ENCODE data around the gene POLR2B.
"Not testable (repeated sequence)": the region's sequence is repeated elsewhere in the genome, so short reads cannot be mapped to it uniquely, and the experiment has no call there.

Gene POLR2B

DNA sequence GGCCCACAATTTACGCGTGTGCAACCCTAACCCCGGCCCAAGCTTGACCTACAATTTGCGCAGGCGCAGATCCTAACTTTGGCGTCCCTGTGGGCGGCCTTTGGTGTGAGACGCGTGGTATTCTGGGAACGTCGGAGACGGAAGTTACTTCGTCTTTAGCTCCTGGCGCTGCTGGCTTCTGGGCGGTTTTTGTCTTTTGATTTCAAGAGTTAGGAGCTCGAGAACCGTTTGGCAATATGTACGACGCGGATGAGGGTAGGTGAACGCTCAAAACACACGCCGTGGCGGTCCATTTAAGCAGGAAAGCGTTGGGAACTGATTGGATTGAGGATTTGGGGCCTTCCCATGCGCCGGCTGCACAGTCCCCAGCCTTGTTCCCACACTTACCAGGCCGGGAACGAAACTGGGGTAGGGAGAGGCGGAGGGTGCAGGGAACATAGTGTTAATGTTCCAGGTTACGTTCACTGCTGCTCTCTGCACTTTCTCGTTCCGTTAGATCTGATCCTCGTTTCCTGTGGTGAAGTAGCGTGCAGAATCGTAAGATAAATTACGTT, at the start of gene POLR2B:
TSS of gene POLR2B (plus strand) at position 147 of the 554 bp plus-strand sequence. CDS start at position 237, 90 bp downstream.
- DNase-seq (ENCODE audit: low read depth), result peak; percentile 75

DNA sequence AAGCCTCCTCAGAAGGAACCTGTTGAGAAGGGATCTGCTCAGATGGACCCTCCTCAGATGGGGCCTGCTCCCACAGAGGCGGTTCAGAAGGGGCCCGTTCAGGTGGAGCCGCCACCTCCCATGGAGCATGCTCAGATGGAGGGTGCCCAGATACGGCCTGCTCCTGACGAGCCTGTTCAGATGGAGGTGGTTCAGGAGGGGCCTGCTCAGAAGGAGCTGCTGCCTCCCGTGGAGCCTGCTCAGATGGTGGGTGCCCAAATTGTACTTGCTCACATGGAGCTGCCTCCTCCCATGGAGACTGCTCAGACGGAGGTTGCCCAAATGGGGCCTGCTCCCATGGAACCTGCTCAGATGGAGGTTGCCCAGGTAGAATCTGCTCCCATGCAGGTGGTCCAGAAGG, 48.1 kb upstream of the POLR2B start:
- DNase-seq (ENCODE audit: low read depth), result no peak

DNA sequence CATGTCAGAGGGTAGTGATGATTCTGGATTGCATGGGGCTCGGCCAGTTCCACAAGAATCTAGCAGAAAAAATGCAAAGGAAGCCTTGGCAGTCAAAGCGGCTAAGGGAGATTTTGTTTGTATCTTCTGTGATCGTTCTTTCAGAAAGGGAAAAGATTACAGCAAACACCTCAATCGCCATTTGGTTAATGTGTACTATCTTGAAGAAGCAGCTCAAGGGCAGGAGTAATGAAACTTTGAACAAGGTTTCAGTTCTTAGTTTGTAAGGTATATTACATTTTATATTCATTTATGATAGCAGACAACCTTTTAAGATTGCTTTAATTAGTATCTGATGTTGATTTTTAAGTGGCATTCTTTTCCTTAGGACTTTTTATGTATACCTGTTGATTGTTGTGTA, 46.8 kb upstream of the POLR2B start:
- no peak for DNase-seq (ENCODE audit: low read depth)

DNA sequence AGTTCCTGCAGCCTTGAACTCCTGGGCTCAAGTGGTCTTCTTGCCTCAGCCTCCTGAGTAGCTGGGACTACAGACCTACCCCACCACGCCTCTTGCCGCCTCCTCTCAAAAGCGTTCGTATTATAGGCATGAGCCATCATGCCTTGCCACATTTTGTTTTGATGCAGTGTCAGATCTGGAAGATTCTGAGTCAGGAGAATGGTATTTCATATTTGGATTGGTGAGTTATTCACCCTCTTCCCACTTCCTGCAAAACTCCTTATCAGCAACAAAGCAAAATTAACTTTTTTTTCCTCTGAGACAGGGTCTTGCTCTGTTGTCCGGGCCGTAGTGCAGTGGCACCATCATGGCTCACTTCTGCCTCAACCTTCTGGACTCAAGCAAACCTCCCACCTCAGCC, 41.4 kb upstream of the POLR2B start:
- DNase-seq (ENCODE audit: low read depth), result no peak

DNA sequence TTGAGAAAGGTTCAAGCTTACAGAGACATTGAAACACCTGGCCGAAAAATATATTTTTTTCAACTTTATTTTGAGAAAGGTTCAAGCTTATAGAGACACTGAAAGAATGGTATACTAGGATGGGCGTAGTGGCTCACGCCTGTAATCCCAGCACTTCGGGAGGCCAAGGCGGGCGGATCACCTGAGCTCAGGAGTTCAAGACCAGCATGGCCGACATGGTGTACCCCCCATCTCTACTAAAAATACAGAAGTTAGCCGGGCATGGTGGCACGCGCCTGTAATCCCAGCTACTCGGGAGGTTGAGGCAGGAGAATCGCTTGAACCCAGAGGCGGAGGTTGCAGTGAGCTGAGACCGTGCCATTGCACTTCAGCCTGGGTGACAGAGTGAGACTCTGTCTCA, 38.9 kb upstream of the POLR2B start:
- DNase-seq (ENCODE audit: low read depth), result not testable (repeated sequence)

DNA sequence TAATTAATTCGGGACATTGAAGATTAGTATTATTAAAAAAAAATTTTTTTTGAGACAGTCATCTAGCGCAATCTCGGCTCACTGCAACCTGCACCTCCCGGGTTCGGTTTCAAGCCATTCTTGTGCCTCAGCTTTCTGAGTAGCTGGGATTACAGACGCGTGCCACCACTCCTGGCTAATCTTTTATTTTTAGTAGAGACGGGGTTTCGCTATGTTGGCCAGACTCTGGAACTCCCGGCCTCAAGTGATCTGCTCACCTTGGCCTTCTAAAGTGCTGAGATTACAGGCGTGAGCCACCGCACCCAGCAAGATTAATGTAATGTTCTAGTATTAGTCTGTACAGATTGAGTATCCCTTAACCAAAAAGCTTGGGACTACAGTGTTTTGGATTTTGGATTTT, 38.3 kb upstream of the POLR2B start:
- no peak for DNase-seq (ENCODE audit: low read depth)

DNA sequence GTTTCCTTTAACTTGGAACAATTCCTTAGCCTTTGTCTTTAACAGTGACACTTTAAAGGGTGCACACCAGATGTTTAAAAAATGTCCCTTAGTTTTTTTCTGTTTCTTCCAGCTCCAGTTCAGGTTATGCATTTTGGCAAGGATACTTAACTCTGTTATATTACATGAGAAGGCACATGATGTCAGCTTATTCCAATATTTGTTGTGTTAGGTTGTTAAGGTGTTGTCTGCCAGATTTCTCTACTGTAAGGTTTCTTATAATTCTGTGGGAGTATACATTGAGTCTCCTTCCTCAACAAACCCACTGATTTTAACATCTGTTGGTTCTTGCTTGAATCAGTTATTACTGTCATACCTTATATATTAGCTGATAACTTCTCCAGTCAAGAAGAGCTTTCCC, 37.7 kb upstream of the POLR2B start:
- no peak for DNase-seq (ENCODE audit: low read depth)

DNA sequence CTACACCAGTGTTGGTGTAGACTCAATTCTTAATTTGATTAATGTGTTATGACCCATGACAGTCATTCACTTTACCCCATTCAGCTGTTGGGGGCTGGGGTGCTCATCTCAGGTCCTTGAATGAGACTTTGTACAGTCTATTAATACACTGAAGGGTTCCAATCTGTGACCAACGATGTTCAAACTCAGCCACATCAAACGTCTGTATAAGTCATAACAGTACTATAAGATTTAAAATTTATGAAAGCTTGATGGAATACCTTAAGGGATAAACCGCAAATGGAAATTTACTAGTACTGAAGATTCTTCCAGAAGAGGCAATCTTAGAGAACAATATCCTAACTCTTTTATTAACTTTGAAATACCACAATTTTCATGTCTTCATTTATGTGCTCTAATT, 37.3 kb upstream of the POLR2B start:
- no peak for DNase-seq (ENCODE audit: low read depth)

DNA sequence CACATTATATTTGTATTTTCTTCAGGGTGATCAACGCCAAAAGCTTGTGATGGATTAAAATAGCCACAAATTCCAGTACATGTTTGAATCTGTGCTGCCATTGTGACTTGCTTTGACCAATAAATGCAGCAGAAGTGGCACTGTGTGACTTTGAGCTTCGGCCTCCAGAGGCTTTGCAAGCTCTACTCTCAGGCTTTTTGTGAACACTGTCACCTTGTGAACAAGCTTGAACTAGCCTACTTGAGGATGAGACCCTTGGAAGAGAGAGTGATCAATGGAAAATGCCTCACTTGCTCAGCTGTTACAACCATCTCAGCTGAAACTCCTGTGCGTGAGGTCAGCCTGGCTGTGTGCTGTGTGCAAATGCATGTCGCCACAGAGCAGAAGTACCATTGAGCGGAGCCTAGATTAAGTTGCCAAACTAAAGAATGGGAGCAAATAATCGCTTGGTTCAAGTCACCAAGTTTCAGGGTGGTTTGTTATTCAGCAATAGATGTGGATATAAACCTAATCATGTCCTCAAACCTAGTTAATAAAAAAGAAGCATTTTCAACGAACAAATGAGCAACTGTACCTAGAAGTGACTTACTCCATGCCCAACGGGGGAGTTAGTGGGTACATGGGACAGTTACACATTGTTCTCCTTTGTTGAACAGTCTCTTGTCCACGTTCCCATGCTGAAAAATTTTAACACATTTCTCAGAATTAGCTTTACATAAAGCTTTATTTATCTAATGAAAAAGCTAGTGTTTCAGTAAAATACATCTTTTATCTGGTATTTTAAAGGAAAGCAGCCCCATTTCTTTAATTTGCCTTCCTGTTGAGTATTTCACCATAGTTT, 24.8 kb upstream of the POLR2B start:
- no peak for DNase-seq (ENCODE audit: low read depth)

DNA sequence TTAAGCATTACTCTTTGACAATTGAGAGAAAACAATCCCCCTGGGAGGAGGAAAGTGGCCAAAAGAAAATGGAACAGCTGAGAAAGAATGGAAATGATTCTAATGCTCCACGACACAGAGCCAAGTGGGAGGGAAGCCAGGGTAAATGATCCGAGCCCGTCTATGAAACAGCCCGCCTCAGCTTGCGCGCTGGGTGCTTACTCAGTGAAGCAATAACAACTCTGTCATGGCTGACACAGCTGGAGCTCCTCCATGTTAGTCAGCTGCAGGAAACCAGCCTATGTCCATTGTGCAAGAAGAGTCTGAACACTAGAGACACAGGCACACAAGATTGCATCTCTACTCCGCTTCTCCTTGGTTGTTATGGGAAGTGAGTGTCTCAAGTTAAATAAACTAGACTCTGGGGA, 20.6 kb upstream of the POLR2B start:
- no peak for DNase-seq (ENCODE audit: low read depth)

DNA sequence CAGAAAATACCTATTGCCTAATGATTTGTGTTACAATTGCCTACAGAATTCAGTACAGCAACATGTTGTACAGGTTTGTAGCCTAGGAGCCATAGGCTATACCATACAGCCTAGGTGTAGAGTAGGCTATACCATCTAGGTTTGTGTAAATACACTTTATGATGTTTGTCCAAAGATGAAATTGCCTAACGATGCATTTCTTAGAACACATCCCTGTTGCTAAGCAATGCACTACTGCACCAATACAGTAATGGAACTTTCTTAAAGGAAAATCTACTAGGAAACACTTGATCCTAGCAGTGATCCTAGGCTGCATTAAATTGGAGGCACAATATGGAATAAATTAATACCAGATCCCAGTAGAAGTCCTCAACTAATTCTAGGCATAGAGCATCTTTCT, 19.6 kb upstream of the POLR2B start:
- DNase-seq (ENCODE audit: low read depth), result no peak

DNA sequence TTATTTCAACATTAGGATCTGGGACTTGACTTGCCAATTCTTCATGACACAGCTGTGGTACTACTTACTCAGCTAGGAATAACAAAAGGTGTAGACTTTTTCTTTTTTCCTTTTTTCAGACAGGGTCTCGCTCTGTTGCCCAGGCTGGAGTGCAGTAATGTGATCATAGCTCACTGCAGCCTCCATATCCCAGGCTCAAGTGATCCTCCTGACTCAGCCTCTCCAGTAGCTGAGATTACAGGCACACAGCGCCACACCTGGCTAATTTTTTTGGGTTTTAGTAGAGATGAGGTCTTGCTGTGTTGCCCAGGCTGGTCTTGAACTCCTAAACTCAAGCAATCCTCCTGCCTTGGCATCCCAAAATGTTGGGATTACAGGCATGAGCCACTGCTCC, 17.6 kb upstream of the POLR2B start:
- DNase-seq (ENCODE audit: low read depth), result no peak

DNA sequence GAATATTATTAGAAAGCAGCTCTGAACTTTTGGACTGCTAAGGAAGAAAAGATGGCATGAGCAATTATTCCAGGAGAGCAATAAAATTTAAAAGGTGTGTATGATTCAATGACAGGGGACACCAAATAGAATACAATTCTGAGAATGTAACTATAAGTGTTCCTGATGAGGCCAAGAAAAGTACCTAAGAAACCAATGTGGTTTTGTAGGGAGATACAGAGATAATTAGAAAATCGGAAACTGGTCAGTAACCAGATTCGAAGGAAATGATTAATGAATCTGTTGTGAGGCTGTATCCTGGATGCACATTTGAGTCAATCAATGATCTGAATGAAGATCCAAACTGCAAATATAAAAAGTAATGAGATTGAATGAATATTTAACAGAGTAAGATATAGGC, 7.3 kb upstream of the POLR2B start:
- DNase-seq (ENCODE audit: low read depth), result no peak

DNA sequence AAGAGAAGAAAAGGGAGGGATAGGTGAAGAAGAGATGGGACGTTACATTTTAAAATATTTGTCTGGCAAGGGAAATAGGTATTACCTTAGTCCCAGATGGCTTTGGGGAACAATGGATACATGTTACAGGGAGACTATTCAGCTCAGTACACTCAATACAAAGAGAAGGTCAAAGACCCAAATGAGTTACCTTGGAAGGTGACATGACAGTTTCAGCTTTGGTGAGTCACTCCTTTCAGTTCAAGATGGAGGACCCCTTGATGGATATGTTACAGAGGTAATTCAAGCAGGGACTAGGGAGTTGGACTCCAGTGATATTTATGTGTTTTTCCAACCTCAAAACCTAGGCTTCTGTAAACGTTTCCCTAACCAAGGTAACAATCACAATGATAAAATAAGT, 6.3 kb upstream of the POLR2B start:
- no peak for DNase-seq (ENCODE audit: low read depth)

DNA sequence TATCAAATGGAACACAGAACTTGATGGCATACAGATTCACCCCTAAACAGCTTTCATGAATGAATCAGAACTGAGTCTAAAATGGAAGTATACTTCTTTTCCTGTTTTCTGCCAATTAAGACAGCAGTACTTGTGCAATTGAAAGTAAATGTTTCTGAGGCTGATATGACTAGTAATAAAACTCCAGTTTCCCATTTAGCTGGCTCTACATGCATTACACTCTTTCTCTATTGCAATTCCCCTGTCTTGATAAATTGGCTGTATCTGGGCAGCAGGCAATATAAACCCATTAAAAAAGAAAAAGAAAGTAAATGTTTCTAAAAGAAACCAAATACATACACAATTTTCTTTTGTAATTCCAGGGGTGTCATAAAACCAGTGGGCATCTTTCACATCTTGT, 5.9 kb upstream of the POLR2B start:
- no peak for DNase-seq (ENCODE audit: low read depth)

DNA sequence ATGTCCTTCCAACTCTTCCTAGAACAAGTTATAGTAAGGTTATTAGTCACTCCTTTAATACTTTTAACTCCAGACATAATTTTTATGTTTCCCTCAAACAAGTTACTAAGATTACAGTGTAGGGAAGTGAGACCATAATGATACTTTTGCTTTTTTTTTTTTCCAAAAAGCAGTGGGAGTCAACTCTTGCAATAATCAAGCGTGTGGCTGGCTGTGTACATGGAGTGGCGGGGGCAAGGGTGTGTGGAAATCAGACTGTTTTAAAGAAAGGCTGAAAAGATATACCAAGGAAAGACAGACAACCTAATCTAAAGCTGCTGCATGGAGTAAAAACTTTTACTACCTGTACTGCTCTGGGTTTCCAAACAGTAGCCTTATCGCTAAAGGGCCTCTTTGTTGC, 5.4 kb upstream of the POLR2B start:
- no peak for DNase-seq (ENCODE audit: low read depth)

DNA sequence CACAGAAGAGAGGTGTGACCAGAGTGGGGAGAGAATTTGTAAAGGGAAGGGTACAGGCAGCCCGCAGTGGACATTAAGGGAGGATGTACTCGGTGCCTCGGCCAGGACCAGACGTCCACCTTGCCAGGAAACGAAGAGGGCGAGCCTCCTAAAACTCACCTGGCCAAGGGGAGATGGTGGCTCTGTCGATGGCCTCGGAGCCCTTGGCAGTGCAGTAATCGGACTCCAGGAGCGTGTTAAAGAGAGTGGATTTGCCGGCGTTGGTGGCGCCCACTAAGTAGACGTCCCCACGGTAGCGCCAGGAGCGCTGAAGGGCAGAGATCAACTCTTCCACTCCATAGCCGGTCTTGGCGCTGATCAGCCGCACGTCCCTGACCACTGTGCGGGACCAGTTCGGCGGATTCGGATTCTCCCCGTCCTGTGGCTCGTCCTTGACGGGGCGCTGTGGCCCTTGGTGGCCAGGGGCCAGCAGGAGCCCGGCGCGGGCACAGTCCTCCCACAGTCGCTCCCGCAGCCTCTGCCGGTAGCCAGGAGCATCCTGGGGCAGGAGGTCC, 2.3 kb upstream of the POLR2B start:
- no peak for DNase-seq (ENCODE audit: low read depth)

DNA sequence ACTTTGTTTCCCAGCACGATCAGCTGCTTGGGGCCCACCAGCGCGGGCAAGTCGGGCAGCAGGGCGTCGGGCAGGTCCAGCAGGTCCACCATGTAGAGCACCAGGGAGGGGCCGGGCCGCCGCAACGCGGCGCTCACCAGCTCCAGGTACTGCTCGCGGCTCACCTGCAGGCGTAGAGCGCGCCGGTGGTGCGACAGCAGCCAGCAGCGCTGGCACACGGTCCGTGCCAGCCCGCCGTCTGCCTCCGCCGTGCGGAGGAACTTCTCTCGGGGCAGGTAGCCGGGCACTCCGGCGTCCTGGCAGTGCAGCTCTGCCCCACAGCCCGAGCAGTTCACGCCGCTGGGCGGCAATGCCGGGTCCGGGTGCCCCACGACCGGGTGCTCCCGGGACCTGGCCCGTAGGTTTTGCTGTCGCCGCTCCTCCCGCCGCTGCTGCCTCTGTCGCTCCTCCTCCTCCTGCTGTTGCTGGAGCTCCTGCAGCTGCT, 1.8 kb upstream of the POLR2B start:
- peak; percentile 29 for DNase-seq (ENCODE audit: low read depth)

DNA sequence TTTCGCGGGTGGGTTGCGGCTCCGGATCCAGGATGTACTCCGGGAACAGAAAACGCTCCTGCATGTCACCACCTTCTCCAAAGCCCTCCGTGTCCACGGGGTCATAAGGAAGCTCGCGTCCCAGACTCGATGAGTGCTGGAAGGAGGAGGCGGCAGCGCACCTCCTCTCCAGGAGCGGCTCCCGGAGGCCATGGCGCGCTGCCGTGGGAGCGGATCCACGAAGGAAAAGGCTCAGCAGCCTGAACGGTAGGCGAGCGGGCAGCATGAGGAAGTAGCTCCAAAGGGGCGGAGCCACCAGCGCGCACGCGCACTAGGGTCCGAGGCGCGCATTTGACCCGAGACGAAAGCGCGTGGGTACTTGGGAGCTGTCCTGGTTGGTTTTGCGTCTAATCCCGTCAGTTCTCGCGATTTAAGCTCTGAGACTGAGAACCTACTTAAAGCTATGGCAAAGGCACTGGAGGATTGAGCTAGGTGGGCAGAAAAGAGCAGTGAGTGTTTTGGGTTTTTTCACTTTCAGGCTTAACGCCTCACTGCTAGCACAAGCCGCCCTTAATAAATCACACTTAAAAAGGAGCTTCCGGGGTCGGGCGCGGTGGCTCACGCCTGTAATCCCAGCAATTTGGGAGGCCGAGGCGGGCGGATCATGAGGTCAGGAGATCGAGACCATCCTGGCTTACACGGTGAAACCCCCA, 1.2 kb upstream of the POLR2B start, which contains the start of gene NOA1:
TSS of gene NOA1 (minus strand) at position 286 of the 692 bp plus-strand sequence. CDS start at position 265, 21 bp downstream.
- DNase-seq (ENCODE audit: low read depth), result peak; percentile 97

DNA sequence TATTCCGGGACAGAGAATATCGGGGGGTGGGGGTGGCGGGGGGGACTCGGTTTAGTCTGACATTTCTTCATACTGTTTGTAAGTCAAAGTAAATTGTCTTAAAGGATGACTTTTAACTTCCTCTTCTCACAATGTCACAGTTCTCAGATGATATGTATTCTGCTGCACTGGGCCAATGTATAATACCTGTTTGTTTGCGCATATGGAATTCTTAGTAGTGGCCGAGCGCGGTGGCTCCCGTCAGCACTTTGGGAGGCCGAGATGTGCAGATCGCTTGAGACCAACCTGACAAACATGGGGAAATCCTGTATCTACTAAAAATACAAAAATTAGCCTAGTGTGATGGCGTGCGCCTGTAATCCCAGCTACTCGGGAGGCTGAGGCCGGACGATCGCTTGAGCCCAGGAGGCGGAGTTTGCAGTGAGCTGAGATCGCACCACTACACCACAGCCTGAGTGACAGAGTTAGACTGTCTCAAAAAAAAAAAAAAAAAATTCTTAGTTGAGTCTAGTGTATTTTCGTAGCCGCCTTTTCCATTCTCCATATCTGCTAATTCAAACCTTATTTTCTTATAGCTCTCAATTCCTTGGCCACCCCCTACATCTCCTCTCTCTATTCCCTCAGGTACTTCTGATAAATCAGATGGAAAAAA, 851 bp downstream of the POLR2B start:
- DNase-seq (ENCODE audit: low read depth), result peak; percentile 11

DNA sequence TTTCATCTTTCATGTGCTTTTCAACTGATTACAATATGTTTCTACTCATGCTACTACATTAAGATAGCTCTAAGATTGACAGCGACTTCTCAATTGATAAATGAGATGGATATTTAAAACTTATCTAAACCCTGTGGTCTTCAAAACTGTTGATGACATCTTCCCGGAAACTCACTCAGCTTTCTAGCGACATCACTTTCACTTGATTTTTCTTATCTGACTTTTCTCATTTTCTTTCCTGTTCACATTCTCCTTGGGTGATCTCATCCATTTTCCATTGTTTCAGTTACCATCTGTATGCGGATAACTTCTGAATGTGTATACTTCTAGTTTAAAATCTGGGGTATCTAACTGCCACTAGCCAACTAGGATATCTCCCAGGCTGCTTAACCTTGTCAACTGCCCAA, 3.1 kb downstream of the POLR2B start:
- DNase-seq (ENCODE audit: low read depth), result no peak

DNA sequence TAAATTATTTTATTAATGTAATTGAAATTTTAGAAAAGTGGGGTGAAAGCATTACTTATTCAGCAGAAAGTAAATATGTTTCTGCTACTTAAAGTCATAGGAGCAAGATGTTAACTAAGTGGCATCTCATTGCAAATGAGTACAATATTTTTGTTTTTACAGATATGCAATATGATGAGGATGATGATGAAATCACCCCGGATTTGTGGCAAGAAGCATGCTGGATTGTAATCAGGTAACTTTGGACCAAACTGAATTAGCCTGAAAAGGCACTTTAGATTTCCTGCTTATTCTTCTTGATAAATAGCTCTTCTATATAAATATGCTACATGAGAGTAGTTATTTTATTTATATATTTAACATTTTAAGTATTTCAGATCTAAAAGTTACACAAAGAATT, 7.5 kb downstream of the POLR2B start:
- DNase-seq (ENCODE audit: low read depth), result no peak

Measured in stimulated activated CD8-positive, alpha-beta memory T cell treated with anti-CD3 and anti-CD28 coated beads, Interleukin-12 subunit alpha, Interleukin-12 subunit beta, amount 100 ng/mL, for 4 hours (primary cell).